ENCODE measurements around the gene SLC16A1. TPM values are rescaled to one million over a fixed set of nuclear protein-coding genes. Genes with fewer than 3 reads are reported as not detected.
"Not testable (repeated sequence)": the region's sequence is repeated elsewhere in the genome, so short reads cannot be mapped to it uniquely, and the experiment has no call there.

SLC16A1 gene
- total and polyA plus RNA-seq, 5 donors from 2014 or later: 21.1 to 62.7 (median 31.9) TPM

DNA sequence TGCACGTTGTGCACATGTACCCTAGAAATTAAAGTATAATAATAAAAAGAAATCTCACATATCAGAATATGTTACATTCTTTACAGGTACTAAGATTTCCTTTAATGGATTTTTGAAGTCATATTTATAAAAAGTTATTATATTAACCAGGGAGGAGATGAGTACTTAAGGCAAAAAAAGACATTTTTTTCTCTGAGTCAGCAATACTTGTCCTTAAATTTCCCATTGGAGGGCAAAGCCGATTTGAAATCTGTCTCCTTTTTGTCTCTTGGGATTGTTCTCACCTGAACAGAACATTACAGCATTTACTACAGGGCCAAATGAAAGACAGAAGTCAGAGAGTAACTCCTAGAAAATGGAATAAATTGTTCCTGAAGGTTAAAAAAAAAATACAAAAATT is 26.3 kb upstream of the SLC16A1 start:
- DNase-seq (no peak), ATAC-seq (ENCODE audit: low read depth in 2 of 2) (no peak)
- Histone ChIP-seq H3K9me3 (ENCODE audit: control insufficient read depth in 2 of 2, low read length in 2 of 2) (no peaks in the 10 kb centered on the region), H3K27ac (ENCODE audit: insufficient read depth, low read length, poor library complexity, severe bottlenecking) (no peak overlapping the region), H3K36me3 (ENCODE audit: control insufficient read depth, insufficient read depth, low read length) (no peaks in the 10 kb centered on the region), H3K4me3 (ENCODE audit: low read depth, low read length) (no peak overlapping the region), H3K4me1 (ENCODE audit: control insufficient read depth, insufficient read depth, low read length, poor library complexity, severe bottlenecking) (no peaks in the 10 kb centered on the region), H3K27me3 (ENCODE audit: control insufficient read depth, insufficient read depth, low read length) (no peaks in the 10 kb centered on the region)
- Mint-ChIP-seq H3K36me3 (peaks cover 15% of the 10 kb centered on the region), H3K4me3 (no peak overlapping the region), H3K9me3 (no peaks in the 10 kb centered on the region), H3K27ac (peak overlapping the region in 1 of 3 donors; percentile 56), H3K4me1 (peaks cover 3 to 16% (median 6%) of the 10 kb centered on the region in 4 donors), H3K27me3 (no peaks in the 10 kb centered on the region)

DNA sequence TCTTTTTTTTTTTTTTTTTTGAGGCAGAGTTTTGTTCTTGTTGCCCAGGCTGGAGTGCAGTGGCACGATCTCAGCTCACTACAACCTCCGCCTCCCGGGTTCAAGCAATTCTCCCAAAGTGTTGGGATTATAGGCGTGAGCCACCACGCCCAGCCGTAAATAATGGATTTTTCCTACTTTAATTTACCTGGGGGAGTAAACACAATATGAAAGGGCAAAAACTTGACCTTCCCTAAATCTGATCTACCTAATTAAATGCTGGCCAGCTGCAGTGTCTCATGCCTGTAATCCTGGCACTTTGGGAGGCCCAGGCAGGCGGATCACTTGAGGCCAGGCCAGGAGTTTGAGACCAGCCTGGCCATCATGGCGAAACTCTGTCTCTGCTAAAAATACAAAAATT is 25.8 kb upstream of the SLC16A1 start:
- DNase-seq; H3K27me3 Mint-ChIP-seq; H3K4me1 ChIP-seq (ENCODE audit: control insufficient read depth, insufficient read depth, low read length, poor library complexity, severe bottlenecking); H3K9me3 Mint-ChIP-seq; H3K4me3 Mint-ChIP-seq; H3K27ac ChIP-seq (ENCODE audit: insufficient read depth, low read length, poor library complexity, severe bottlenecking); H3K27me3 ChIP-seq (ENCODE audit: control insufficient read depth, insufficient read depth, low read length); H3K9me3 ChIP-seq (ENCODE audit: control insufficient read depth in 2 of 2, low read length in 2 of 2); ATAC-seq (ENCODE audit: low read depth in 2 of 2); H3K4me3 ChIP-seq (ENCODE audit: low read depth, low read length); H3K36me3 ChIP-seq (ENCODE audit: control insufficient read depth, insufficient read depth, low read length): not testable (repeated sequence)
- peaks cover 0 to 16% (median 5%) of the 10 kb centered on the region in 4 donors for H3K4me1 Mint-ChIP-seq
- peak overlapping the region in 1 of 3 donors; percentile 42 for H3K27ac Mint-ChIP-seq
- H3K36me3 Mint-ChIP-seq: peaks cover 13% of the 10 kb centered on the region

DNA sequence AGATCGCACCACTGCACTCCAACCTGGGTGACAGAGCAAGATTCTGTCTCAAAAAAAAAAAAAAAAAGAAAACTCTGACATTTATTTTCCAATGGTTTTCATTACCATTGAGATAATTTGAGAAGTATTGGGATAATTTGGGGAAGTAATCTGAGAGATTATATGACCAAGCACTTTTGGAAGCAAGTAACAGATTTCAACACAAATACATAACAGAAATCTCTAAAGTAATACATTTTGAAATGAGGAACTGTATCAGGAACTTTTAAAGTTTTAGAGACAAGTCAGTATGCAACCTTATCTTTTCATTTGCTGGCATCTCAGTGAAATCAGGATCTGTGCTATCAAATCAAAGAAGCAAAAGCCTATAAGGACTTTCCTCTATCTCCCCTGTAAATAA is 25.4 kb upstream of the SLC16A1 start:
- Histone ChIP-seq H3K27me3 (ENCODE audit: control insufficient read depth, insufficient read depth, low read length) (no peaks in the 10 kb centered on the region), H3K4me3 (ENCODE audit: low read depth, low read length) (no peak overlapping the region), H3K4me1 (ENCODE audit: control insufficient read depth, insufficient read depth, low read length, poor library complexity, severe bottlenecking) (no peaks in the 10 kb centered on the region), H3K9me3 (ENCODE audit: control insufficient read depth in 2 of 2, low read length in 2 of 2) (no peaks in the 10 kb centered on the region), H3K27ac (ENCODE audit: insufficient read depth, low read length, poor library complexity, severe bottlenecking) (no peak overlapping the region), H3K36me3 (ENCODE audit: control insufficient read depth, insufficient read depth, low read length) (no peaks in the 10 kb centered on the region)
- no peaks in the 10 kb centered on the region for H3K9me3 Mint-ChIP-seq
- peaks cover 0 to 16% (median 5%) of the 10 kb centered on the region in 4 donors for H3K4me1 Mint-ChIP-seq
- H3K27ac Mint-ChIP-seq: no peak overlapping the region
- H3K36me3 Mint-ChIP-seq: peaks cover 13% of the 10 kb centered on the region
- no peaks in the 10 kb centered on the region for H3K27me3 Mint-ChIP-seq
- no peak overlapping the region for H3K4me3 Mint-ChIP-seq
- ATAC-seq (ENCODE audit: low read depth in 2 of 2) (no peak), DNase-seq (no peak)

DNA sequence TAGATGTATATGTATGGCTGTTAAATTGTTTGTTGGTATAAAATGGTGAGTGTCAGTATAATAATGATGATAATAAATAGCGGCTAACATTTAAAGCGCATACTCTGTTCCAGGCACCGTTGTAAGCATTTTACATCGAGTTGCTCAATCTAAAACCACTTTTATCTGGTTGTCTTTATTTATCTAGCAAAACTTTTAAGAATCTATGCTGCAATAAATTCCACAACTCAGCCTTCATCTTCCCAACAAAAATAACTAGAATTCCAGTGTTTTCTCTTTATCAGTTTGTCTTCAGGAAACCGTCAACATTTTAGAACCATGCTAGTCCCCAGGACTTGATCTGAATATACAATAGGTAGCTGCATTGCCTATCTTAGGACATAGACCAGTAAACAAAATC is 19.3 kb upstream of the SLC16A1 start:
- H3K27me3 Mint-ChIP-seq: no peaks in the 10 kb centered on the region
- no peak overlapping the region for H3K27ac ChIP-seq (ENCODE audit: insufficient read depth, low read length, poor library complexity, severe bottlenecking)
- no peak overlapping the region for H3K4me3 Mint-ChIP-seq
- H3K36me3 Mint-ChIP-seq: peaks cover 14% of the 10 kb centered on the region
- no peak overlapping the region for H3K4me3 ChIP-seq (ENCODE audit: low read depth, low read length)
- H3K9me3 Mint-ChIP-seq: no peaks in the 10 kb centered on the region
- no peaks in the 10 kb centered on the region for H3K27me3 ChIP-seq (ENCODE audit: control insufficient read depth, insufficient read depth, low read length)
- ATAC-seq (ENCODE audit: low read depth in 2 of 2) (no peak), DNase-seq (no peak)
- H3K9me3 ChIP-seq (ENCODE audit: control insufficient read depth in 2 of 2, low read length in 2 of 2): no peaks in the 10 kb centered on the region
- peaks cover 0 to 13% (median 5%) of the 10 kb centered on the region in 4 donors for H3K4me1 Mint-ChIP-seq
- H3K27ac Mint-ChIP-seq: no peak overlapping the region
- no peaks in the 10 kb centered on the region for H3K4me1 ChIP-seq (ENCODE audit: control insufficient read depth, insufficient read depth, low read length, poor library complexity, severe bottlenecking)
- H3K36me3 ChIP-seq (ENCODE audit: control insufficient read depth, insufficient read depth, low read length): no peaks in the 10 kb centered on the region

DNA sequence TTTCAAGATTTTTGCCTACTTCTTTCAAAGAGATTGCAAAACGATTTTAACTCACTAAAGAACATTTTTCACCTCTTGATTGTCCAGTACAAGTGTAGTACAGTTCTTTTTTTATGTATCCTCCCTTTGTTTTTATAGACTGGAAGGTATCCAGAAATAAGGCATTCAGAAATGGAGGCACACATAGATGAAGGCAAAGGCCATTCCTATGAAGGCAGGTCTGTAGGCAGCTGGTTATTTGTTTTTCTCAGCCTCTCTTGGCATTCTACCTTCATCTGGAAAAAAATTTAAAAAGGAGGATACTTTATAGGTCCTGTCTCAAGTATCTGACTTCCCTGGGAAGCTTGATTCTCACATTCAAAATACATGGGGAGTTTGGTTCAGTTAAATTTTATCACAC is 18.6 kb upstream of the SLC16A1 start:
- no peak overlapping the region for H3K27ac ChIP-seq (ENCODE audit: insufficient read depth, low read length, poor library complexity, severe bottlenecking)
- peaks cover 0 to 17% (median 6%) of the 10 kb centered on the region in 4 donors for H3K4me1 Mint-ChIP-seq
- peak overlapping the region in 1 of 3 donors; percentile 23 for H3K27ac Mint-ChIP-seq
- no peaks in the 10 kb centered on the region for H3K27me3 ChIP-seq (ENCODE audit: control insufficient read depth, insufficient read depth, low read length)
- no peaks in the 10 kb centered on the region for H3K4me1 ChIP-seq (ENCODE audit: control insufficient read depth, insufficient read depth, low read length, poor library complexity, severe bottlenecking)
- no peaks in the 10 kb centered on the region for H3K9me3 Mint-ChIP-seq
- peaks cover 19% of the 10 kb centered on the region for H3K36me3 Mint-ChIP-seq
- no peaks in the 10 kb centered on the region for H3K9me3 ChIP-seq (ENCODE audit: control insufficient read depth in 2 of 2, low read length in 2 of 2)
- H3K4me3 ChIP-seq (ENCODE audit: low read depth, low read length): no peak overlapping the region
- H3K36me3 ChIP-seq (ENCODE audit: control insufficient read depth, insufficient read depth, low read length): no peaks in the 10 kb centered on the region
- no peak overlapping the region for H3K4me3 Mint-ChIP-seq
- DNase-seq (no peak), ATAC-seq (ENCODE audit: low read depth in 2 of 2) (no peak)
- H3K27me3 Mint-ChIP-seq: no peaks in the 10 kb centered on the region

DNA sequence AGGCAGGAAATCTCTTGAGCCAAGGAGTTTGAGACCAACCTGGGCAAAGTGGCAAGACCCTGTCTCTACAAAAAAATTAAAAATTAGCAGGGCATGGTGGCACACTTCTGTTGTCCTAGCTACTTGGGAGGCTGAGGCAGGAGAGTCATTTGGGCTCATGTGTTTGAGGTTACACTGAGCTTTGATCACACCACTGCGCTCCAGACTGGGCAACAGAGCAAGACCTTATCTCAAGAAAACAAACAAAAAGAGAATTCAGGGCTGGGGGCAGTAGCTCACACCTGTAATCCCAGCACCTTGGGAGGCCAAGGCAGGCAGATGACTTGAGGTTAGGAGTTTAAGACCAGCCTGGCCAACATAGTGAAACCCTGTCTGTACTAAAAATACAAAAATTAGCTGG is 17.8 kb upstream of the SLC16A1 start:
- H3K4me1 Mint-ChIP-seq: peaks cover 0 to 16% (median 6%) of the 10 kb centered on the region in 4 donors

GRCh38 chr1:112971006-112971405 is 15.0 kb upstream of the SLC16A1 start:
- Mint-ChIP-seq H3K36me3 (peaks cover 31% of the 10 kb centered on the region), H3K4me1 (peaks cover 5 to 25% (median 8%) of the 10 kb centered on the region in 4 donors), H3K27ac (peak overlapping the region in 2 of 3 donors; percentile 27 to 85), H3K4me3 (no peak overlapping the region), H3K27me3 (no peaks in the 10 kb centered on the region), H3K9me3 (no peaks in the 10 kb centered on the region)
- no peak overlapping the region for H3K4me3 ChIP-seq (ENCODE audit: low read depth, low read length)
- no peaks in the 10 kb centered on the region for H3K27me3 ChIP-seq (ENCODE audit: control insufficient read depth, insufficient read depth, low read length)
- no peaks in the 10 kb centered on the region for H3K4me1 ChIP-seq (ENCODE audit: control insufficient read depth, insufficient read depth, low read length, poor library complexity, severe bottlenecking)
- H3K27ac ChIP-seq (ENCODE audit: insufficient read depth, low read length, poor library complexity, severe bottlenecking): no peak overlapping the region
- peaks cover 24% of the 10 kb centered on the region for H3K36me3 ChIP-seq (ENCODE audit: control insufficient read depth, insufficient read depth, low read length)
- no peaks in the 10 kb centered on the region for H3K9me3 ChIP-seq (ENCODE audit: control insufficient read depth in 2 of 2, low read length in 2 of 2)
- ATAC-seq (ENCODE audit: low read depth in 2 of 2): no peak
- no peak for DNase-seq

More for the DNA sequence above, 17.8 kb upstream of the SLC16A1 start:
- no peaks in the 10 kb centered on the region for H3K9me3 ChIP-seq (ENCODE audit: control insufficient read depth in 2 of 2, low read length in 2 of 2)
- H3K9me3 Mint-ChIP-seq: no peaks in the 10 kb centered on the region
- peaks cover 20% of the 10 kb centered on the region for H3K36me3 Mint-ChIP-seq
- no peaks in the 10 kb centered on the region for H3K36me3 ChIP-seq (ENCODE audit: control insufficient read depth, insufficient read depth, low read length)
- no peak overlapping the region for H3K27ac ChIP-seq (ENCODE audit: insufficient read depth, low read length, poor library complexity, severe bottlenecking)
- H3K27ac Mint-ChIP-seq: no peak overlapping the region
- DNase-seq (no peak), ATAC-seq (ENCODE audit: low read depth in 2 of 2) (no peak)
- no peak overlapping the region for H3K4me3 ChIP-seq (ENCODE audit: low read depth, low read length)
- H3K27me3 ChIP-seq (ENCODE audit: control insufficient read depth, insufficient read depth, low read length): no peaks in the 10 kb centered on the region
- no peaks in the 10 kb centered on the region for H3K4me1 ChIP-seq (ENCODE audit: control insufficient read depth, insufficient read depth, low read length, poor library complexity, severe bottlenecking)
- H3K27me3 Mint-ChIP-seq: no peaks in the 10 kb centered on the region
- H3K4me3 Mint-ChIP-seq: no peak overlapping the region

DNA sequence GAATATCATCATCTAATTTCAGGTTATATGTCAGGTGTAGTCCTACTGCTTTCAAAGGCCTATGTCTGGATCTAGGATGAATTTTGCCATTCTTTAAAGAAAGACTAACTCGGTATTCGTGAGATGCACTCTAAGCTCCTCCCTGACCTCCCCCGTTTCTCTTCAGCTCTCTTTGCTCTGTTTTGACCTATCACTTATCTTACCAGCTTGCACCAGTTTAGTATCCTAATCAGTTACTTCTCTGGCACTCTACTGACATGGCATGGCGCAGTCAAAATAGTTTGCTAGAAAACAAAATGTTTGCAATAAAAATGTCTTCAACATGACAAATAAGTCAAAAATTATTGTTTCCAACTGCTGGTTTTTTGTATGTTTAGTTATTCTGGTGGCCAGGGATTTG is 8.4 kb upstream of the SLC16A1 start:
- H3K27ac ChIP-seq (ENCODE audit: insufficient read depth, low read length, poor library complexity, severe bottlenecking): no peak overlapping the region
- H3K27ac Mint-ChIP-seq: no peak overlapping the region
- no peak for DNase-seq
- peaks cover 24 to 60% (median 39%) of the 10 kb centered on the region in 4 donors for H3K4me1 Mint-ChIP-seq
- peak overlapping the region in 1 of 4 donors; percentile 63 for H3K4me3 Mint-ChIP-seq
- H3K36me3 Mint-ChIP-seq: peaks cover 41% of the 10 kb centered on the region
- H3K27me3 ChIP-seq (ENCODE audit: control insufficient read depth, insufficient read depth, low read length): no peaks in the 10 kb centered on the region
- peaks cover 42% of the 10 kb centered on the region for H3K36me3 ChIP-seq (ENCODE audit: control insufficient read depth, insufficient read depth, low read length)
- H3K9me3 ChIP-seq (ENCODE audit: control insufficient read depth in 2 of 2, low read length in 2 of 2): no peaks in the 10 kb centered on the region
- peaks cover 18% of the 10 kb centered on the region for H3K4me1 ChIP-seq (ENCODE audit: control insufficient read depth, insufficient read depth, low read length, poor library complexity, severe bottlenecking)
- no peak for ATAC-seq (ENCODE audit: low read depth in 2 of 2)
- H3K9me3 Mint-ChIP-seq: no peaks in the 10 kb centered on the region
- H3K27me3 Mint-ChIP-seq: no peaks in the 10 kb centered on the region
- no peak overlapping the region for H3K4me3 ChIP-seq (ENCODE audit: low read depth, low read length)

All from CD4-positive, CD25-positive, alpha-beta regulatory T cell (primary cell).